NCI-H345 treated with DMSO at 0.1 percent for 48 hours (cell line): ENCODE data around the gene MRPL4.

ENCODE experiments used
- DNase-seq: peaks from one replicate; lab custom pipeline; 2025; ENCODE audit not compliant: unreplicated experiment; lab: John Stamatoyannopoulos, UW

MRPL4 gene

DNA sequence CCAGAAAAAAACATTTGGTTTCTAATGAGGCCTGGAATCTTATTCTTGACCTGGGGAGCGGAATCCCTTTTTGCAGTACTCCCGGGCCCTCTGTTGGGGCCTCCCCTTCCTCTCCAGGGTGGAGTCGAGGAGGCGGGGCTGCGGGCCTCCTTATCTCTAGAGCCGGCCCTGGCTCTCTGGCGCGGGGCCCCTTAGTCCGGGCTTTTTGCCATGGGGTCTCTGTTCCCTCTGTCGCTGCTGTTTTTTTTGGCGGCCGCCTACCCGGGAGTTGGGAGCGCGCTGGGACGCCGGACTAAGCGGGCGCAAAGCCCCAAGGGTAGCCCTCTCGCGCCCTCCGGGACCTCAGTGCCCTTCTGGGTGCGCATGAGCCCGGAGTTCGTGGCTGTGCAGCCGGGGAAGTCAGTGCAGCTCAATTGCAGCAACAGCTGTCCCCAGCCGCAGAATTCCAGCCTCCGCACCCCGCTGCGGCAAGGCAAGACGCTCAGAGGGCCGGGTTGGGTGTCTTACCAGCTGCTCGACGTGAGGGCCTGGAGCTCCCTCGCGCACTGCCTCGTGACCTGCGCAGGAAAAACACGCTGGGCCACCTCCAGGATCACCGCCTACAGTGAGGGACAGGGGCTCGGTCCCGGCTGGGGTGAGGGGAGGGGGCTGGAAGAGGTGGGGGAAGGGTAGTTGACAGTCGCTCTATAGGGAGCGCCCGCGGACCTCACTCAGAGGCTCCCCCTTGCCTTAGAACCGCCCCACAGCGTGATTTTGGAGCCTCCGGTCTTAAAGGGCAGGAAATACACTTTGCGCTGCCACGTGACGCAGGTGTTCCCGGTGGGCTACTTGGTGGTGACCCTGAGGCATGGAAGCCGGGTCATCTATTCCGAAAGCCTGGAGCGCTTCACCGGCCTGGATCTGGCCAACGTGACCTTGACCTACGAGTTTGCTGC lies 35.1 kb downstream of the MRPL4 start, which contains the start of gene ICAM4:
Gene ICAM4, plus strand, starts transcription at position 153 of the 935 bp plus-strand sequence. Its CDS starts 58 bp downstream, at position 211.
- no peak for DNase-seq

DNA sequence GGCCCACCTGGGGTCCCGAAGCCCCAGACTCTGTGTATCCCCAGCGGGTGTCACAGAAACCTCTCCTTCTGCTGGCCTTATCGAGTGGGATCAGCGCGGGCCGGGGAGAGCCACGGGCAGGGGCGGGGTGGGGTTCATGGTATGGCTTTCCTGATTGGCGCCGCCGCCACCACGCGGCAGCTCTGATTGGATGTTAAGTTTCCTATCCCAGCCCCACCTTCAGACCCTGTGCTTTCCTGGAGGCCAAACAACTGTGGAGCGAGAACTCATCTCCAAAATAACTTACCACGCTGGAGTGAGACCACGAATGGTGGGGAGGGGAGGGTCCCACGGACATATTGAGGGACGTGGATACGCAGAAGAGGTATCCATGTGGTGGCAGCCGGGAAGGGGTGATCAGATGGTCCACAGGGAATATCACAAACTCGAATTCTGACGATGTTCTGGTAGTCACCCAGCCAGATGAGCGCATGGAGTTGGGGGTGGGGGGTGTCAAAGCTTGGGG lies 36.7 kb downstream of the MRPL4 start:
- no peak for DNase-seq

DNA sequence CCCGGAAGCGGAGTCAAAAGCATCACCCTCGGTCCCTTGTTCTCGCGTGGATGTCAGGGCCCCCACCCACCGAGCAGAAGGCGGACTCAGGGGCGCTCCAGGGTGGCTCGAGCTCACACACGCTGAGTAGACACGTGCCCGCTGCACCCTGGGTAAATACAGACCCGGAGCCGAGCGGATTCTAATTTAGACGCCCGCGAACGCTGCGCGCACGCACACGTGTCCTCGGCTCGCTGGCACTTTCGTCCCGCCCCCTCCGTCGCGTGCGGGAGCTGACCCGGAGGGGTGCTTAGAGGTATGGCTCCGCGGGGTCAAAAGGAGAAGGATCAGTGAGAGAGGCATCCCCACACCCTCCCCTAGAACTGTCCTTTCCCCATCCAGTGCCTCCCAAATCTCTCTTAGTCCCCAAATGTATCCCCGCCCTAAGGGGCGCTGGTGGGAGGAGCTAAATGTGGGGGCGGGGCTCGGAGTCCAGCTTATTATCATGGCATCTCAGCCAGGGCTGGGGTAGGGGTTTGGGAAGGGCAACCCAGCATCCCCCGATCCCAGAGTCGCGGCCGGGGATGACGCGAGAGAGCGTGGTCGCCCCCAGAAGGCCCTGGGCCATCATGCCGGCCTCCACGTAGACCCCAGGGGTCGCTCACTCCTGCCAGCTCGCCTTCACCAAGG lies 37.3 kb downstream of the MRPL4 start:
- DNase-seq, result no peak

DNA sequence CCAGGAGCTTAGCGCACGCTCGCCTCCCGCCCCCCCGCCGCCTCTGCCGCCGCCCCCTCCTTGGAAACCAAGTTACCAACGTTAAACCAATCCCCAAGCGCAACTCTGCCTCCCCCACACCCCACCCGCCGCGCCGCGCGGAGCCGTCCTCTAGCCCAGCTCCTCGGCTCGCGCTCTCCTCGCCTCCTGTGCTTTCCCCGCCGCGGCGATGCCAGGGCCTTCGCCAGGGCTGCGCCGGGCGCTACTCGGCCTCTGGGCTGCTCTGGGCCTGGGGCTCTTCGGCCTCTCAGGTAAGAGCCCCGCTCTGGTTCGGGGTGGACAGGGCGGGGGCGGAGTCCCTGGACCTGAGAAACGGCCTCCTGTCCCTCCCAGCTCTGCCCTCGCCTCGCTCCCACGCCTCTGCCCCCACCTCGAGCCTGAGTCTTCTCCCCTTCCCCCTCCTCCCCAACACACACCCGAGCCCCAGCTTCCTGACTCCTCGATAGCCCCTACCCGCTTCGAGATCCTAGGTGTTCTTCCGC lies 37.9 kb downstream of the MRPL4 start, which contains the start of gene ICAM5:
Gene ICAM5, plus strand, starts transcription at position 117 of the 521 bp plus-strand sequence. Its CDS starts 92 bp downstream, at position 209.
- DNase-seq, result no peak

DNA sequence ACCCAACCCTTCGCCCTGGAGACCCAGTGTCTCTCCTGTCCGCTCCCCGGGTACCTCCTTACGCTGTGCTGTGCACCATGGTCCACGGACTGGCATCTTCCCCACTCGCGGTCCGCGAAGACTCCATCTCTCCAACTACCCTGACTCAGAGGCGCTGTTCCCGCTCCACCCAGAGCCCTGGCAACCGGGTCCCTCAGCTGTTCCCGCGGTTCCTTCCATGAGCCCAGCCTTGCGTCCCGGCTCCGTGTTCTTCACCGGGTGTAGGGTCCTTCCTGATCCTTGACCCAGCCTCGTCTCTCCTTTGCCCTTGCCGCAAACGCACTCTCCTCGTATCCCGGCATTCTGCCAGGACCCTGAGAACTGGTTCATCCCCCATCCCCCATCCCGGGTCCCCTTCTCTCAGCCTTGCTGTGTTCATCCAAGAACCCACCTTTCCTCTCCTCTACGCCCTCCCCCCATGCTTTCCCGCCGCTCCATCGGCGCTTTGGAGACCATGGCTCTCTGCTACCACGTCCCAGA lies 38.4 kb downstream of the MRPL4 start:
- DNase-seq, result no peak

DNA sequence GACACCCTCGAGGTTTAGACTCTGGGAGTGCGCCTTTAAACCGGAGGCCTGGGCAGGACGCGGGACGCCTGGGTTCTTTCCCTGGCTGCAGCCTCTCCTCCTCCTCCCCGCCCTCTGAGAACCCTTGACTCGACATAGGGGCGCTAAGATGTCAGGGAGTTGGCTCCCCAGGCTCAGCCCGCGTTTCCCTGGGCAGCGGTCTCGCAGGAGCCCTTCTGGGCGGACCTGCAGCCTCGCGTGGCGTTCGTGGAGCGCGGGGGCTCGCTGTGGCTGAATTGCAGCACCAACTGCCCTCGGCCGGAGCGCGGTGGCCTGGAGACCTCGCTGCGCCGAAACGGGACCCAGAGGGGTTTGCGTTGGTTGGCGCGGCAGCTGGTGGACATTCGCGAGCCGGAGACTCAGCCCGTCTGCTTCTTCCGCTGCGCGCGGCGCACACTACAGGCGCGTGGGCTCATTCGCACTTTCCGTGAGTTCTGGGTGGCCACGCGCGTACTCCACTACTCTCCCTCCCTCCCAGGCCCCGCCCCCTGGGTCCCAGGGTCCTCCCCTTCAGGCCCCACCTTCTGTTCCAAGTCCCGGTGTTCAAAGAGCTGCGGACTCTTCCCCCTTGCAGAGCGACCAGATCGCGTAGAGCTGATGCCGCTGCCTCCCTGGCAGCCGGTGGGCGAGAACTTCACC lies 39.0 kb downstream of the MRPL4 start:
- no peak for DNase-seq

DNA sequence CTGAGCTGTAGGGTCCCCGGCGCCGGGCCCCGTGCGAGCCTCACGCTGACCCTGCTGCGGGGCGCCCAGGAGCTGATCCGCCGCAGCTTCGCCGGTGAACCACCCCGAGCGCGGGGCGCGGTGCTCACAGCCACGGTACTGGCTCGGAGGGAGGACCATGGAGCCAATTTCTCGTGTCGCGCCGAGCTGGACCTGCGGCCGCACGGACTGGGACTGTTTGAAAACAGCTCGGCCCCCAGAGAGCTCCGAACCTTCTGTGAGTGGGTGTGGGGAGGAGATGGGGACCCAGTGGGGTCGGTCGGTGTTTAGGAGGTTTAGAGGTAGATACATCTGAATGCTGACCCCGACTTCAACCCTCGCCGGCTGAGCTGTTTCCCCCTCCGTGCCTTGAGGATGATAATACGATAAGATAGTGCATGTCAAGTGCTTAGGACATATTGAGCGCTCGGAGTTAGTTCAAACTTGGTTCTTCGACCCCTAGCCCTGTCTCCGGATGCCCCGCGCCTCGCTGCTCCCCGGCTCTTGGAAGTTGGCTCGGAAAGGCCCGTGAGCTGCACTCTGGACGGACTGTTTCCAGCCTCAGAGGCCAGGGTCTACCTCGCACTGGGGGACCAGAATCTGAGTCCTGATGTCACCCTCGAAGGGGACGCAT lies 39.7 kb downstream of the MRPL4 start:
- DNase-seq, result no peak

DNA sequence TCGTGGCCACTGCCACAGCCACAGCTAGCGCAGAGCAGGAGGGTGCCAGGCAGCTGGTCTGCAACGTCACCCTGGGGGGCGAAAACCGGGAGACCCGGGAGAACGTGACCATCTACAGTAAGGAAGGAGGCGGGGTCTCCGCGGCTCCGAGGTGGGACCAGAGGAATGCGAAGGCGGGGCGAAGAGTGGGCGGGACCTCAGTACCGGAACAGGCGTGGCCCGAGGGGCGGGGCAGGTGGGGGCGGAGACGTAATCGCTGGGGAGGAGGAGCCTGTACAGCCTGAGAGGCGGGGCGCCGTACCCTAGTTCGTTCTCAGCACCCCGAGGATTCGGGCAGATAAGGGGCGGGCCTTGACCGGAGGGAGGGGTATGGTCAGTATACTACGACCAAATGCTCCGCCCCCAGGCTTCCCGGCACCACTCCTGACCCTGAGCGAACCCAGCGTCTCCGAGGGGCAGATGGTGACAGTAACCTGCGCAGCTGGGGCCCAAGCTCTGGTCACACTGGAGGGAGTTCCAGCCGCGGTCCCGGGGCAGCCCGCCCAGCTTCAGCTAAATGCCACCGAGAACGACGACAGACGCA lies 40.3 kb downstream of the MRPL4 start:
- DNase-seq, result peak; percentile 33

DNA sequence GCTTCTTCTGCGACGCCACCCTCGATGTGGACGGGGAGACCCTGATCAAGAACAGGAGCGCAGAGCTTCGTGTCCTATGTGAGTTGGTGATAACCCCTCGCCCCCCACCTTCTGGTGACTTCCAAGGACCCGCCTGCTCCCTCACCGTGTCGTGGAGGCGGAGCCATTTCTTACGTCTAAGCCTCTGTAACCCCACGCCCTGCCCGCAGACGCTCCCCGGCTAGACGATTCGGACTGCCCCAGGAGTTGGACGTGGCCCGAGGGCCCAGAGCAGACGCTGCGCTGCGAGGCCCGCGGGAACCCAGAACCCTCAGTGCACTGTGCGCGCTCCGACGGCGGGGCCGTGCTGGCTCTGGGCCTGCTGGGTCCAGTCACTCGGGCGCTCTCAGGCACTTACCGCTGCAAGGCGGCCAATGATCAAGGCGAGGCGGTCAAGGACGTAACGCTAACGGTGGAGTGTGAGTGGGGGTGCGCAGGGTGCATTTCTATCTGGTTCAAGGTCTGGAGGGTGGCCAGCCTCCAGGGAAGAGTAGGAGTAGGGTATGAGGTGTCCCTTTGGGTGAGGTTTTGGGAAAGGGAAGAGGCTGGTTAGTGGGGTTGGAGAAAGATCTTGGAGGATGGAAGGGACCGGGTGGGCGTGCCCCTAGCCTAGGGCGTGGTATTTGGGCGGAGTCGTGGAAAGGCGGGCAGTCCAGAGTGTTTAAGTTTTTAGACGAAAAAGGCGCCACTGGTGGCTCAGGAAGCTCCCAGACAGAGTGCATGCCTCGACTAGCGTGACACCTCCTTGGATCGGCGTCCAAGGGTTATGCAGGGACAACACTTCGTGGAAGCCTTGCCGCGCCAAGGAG lies 41.0 kb downstream of the MRPL4 start:
- DNase-seq, result no peak

DNA sequence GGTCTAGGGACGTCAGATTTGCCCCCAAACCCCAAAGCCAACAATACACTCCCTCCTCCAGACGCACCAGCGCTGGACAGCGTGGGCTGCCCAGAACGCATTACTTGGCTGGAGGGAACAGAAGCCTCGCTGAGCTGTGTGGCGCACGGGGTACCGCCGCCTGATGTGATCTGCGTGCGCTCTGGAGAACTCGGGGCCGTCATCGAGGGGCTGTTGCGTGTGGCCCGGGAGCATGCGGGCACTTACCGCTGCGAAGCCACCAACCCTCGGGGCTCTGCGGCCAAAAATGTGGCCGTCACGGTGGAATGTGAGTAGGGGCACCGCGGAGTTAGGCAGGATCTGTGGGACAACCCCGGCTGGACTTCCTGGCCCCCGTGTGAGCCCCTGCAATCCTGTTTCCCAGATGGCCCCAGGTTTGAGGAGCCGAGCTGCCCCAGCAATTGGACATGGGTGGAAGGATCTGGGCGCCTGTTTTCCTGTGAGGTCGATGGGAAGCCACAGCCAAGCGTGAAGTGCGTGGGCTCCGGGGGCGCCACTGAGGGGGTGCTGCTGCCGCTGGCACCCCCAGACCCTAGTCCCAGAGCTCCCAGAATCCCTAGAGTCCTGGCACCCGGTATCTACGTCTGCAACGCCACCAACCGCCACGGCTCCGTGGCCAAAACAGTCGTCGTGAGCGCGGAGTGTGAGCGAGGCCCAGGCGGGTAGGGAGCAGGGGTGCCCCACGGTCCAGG lies 41.8 kb downstream of the MRPL4 start:
- no peak for DNase-seq

DNA sequence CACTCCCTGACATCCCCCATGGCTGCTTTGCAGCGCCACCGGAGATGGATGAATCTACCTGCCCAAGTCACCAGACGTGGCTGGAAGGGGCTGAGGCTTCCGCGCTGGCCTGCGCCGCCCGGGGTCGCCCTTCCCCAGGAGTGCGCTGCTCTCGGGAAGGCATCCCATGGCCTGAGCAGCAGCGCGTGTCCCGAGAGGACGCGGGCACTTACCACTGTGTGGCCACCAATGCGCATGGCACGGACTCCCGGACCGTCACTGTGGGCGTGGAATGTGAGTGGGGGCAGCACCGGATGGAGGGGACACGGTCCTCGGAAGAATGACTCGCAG lies 42.3 kb downstream of the MRPL4 start:
- no peak for DNase-seq

DNA sequence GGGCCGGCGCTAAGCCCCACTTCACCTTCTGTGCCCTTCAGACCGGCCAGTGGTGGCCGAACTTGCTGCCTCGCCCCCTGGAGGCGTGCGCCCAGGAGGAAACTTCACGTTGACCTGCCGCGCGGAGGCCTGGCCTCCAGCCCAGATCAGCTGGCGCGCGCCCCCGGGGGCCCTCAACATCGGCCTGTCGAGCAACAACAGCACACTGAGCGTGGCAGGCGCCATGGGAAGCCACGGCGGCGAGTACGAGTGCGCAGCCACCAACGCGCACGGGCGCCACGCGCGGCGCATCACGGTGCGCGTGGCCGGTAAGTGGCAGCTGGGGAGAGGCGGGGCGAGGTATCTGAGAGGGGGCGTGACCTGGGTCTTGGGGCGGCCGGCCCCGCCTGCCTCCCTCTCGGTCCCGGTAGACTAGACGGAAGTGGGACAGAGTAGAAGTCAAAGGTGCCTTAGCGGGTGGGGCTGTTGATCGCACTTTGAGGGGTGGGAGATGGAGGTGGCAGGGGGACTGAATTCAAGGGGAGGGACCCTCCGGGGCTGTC lies 43.4 kb downstream of the MRPL4 start:
- DNase-seq, result no peak

DNA sequence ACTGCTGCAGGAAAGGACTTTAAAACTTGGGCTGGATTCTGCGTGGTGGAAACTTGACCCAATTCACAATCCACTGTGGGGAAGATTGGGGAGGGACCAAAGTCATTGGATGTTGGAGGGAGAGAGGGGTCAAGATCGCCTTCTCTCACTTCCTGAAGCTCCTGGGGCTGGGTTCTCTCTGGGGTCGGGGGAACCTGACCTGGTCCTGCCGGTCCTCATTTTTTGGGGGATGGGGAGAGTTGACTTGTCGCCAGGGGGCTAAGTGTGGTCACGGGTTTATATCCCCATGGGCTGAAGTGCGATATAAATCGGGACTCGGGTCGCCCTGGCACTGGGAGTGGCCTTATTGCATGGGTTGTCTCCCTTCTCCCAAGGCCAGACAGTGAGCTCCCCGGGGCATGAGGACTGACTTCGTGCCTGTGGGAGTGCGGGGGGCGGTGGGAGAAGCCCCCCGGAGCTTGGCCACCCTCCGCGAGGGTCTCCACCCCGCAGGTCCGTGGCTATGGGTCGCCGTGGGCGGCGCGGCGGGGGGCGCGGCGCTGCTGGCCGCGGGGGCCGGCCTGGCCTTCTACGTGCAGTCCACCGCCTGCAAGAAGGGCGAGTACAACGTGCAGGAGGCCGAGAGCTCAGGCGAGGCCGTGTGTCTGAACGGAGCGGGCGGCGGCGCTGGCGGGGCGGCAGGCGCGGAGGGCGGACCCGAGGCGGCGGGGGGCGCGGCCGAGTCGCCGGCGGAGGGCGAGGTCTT lies 44.0 kb downstream of the MRPL4 start:
- DNase-seq, result no peak

DNA sequence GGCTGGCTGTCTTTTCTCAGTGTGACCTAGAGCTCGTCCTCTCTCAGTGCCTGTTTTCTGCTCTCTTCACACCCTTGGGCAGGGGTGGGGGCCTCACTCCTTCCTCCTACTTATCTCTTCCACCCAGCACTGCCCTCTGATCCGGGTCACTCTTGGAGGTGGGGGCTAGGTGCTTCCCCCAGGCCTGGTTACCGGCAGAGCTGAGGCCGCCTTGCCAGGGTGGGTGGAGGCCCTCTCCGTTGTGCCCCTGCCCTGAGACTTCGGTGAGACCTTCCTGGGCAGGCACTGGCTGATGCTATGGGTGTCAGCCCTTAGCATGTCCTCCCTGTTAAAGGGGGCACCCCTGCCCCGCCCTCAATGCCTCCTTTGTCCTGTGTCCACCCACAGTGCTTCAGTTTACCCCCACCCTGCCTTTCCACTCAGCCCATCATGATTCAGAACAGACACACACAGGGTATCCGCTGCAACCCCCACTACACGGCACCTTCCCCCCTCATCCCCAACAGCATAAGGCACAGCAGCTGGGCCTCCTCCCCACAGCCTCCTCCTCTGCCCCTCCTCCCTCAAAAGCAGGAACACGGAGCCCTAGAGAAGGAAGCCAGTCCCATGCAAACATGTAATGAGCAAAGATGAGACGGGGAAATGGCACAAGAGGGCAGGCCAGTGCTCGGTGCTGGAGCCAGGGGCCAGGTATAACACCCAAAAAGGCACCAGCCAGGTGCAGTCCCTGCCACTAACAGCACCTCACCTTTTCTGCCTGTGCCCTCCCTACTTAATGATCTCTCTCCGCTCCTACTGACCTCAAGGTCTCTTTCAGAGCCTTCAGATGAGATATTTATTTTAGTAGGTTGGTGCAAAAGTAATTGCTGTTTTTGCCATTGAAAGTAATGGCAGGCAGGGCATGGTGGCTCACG lies 47.8 kb downstream of the MRPL4 start:
- DNase-seq, result no peak

DNA sequence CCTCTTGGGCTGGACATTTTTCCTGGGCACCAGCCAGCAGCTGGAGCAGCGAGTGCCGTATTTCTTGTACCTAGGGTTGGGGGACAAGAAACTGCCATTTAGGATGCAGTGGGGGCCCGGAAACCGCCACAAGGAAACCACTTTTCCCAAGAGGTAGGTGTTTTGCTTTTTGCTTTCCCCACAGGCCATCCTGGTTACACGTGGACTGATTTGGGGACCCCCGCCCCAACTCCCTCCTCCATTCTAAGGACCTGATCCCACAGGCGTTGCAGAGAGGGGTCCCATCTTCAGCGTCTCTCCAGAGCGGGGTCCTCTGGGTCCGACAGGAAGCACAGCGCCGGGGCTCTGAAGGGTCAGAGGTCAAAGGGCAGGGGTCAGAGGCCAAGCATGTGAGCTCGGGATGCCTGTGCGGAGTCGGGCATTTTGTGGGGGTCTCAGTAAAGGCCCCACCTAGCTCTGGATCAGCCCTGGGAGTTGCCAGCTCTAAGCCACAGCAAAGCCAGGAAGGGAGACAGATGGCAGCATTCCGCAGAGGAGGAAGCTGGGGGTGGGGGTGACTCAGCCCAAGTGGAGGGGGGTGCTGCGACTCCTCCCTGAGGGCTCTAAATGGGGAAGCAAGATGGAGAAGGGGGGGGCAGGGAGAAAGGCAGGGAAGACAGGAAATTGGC lies 53.3 kb downstream of the MRPL4 start:
- DNase-seq, result no peak

DNA sequence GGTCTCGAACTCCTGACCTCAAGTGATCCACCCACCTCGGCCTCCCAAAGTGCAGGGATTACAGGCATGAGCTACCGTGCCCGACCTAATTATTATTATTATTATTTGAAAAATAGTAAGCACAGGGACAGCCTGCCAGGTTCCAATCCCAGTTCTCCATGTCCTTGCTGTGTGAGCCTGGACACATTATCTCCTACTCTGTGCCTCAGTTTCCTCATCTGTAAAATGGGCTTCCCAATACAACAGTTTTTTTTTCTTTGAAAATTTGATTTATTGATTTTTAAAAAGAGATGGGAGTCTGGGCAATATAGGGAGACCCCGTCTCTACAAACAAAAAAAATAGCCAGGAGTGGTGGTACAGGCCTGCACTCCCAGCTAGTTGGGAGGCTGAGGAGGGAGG lies 54.3 kb downstream of the MRPL4 start:
- no peak for DNase-seq
